Parathyroid adenoma (tissue), 2 donors: ENCODE results near the gene ARPP21.

Experiments
- H2AFZ ChIP-seq: fragments of 300-600 bp; sonication (generic); one replicate; pipeline ENCODE4 v1.7.0; 2017; ENCODE audit warnings: antibody characterized with exemption, mild to moderate bottlenecking
- H3K27ac ChIP-seq: fragments of 300-600 bp; sonication (generic); one replicate; pipeline ENCODE4 v1.7.0; 2017
- H3K27me3 ChIP-seq: fragments of 300-600 bp; sonication (generic); one replicate; pipeline ENCODE4 v1.7.0; 2017; ENCODE audit warnings: low read length; ENCODE audit not compliant: control insufficient read depth, insufficient read depth
- H3K36me3 ChIP-seq: fragments of 300-600 bp; sonication (generic); one replicate; pipeline ENCODE4 v1.7.0; 2017; ENCODE audit warnings: low read length; ENCODE audit not compliant: control insufficient read depth, insufficient read depth
- H3K4me1 ChIP-seq: fragments of 300-600 bp; sonication (generic); one replicate; pipeline ENCODE4 v1.7.0; 2017; ENCODE audit warnings: control low read depth
- H3K4me2 ChIP-seq: fragments of 300-600 bp; sonication (generic); one replicate; pipeline ENCODE4 v1.7.0; 2017; ENCODE audit warnings: low read length
- H3K4me3 ChIP-seq: fragments of 300-600 bp; sonication (generic); one replicate; pipeline ENCODE4 v1.7.0; 2017; ENCODE audit warnings: low read depth, low read length
- H3K79me2 ChIP-seq: fragments of 300-600 bp; sonication (generic); one replicate; pipeline ENCODE4 v1.7.0; 2017; ENCODE audit warnings: control low read depth
- H3K9ac ChIP-seq: fragments of 300-600 bp; sonication (generic); one replicate; pipeline ENCODE4 v1.7.0; 2017; ENCODE audit warnings: mild to moderate bottlenecking
- H3K9me3 ChIP-seq: fragments of 300-600 bp; sonication (generic); one replicate; pipeline ENCODE4 v1.7.0; 2017; ENCODE audit warnings: low read length; ENCODE audit not compliant: control insufficient read depth
- TF ChIP-seq, protein P1 (sequence below): fragments of 300-600 bp; sonication (generic); IDR thresholded peaks from one replicate; pipeline ENCODE4 v1.7.0; 2017; ENCODE audit warnings: antibody characterized with exemption, mild to moderate bottlenecking
- donor health status: primary hyperparathyroidism.

ARPP21 gene

DNA sequence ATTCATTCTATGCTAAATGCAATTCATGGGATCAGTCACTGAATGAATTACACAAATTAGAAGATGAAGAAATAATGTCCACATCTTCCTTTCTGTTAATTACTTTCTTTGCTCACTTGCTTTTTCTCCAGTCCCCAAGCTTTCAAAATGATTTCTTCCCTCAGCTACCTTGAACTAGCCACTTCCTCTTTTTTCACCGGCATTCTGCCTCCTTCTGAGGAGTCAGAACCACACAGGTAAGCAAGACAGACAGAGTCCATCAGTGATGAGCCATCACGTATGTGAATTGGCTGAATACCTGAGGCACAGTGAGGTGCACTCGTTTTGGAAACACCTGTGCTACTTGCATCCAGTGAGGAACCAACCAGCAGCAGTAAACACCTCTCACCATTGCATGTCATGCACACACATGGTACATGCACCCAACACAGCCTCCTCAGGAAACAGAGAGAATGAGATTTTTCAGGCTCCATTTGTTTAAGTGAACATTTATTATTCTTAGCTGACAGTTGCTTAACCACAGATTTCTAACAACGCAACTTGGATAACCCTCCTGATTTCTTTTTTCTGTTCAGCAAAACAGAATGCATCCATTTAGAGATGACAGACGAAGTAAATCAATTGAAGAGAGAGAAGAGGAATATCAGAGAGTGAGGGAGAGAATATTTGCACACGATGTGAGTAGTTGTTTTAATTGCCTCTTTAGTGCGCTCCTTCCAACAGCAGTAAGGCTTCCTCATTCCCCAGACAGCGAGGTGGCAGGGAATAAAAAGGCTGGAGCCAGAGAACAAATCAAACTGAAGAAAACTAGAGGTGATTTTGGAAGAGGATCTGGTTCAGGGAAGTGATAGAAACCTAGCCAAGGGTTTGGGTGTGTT lies 69.3 kb downstream of the ARPP21 start:
- no peaks in the 10 kb centered on the region for H3K4me1 ChIP-seq
- H3K27ac ChIP-seq, result no peak overlapping the region
- TF ChIP-seq, protein P1, sequence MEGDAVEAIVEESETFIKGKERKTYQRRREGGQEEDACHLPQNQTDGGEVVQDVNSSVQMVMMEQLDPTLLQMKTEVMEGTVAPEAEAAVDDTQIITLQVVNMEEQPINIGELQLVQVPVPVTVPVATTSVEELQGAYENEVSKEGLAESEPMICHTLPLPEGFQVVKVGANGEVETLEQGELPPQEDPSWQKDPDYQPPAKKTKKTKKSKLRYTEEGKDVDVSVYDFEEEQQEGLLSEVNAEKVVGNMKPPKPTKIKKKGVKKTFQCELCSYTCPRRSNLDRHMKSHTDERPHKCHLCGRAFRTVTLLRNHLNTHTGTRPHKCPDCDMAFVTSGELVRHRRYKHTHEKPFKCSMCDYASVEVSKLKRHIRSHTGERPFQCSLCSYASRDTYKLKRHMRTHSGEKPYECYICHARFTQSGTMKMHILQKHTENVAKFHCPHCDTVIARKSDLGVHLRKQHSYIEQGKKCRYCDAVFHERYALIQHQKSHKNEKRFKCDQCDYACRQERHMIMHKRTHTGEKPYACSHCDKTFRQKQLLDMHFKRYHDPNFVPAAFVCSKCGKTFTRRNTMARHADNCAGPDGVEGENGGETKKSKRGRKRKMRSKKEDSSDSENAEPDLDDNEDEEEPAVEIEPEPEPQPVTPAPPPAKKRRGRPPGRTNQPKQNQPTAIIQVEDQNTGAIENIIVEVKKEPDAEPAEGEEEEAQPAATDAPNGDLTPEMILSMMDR, result no peak
- H3K79me2 ChIP-seq, result no peaks in the 10 kb centered on the region
- H3K9me3 ChIP-seq, result no peaks in the 10 kb centered on the region
- no peak overlapping the region for H3K4me3 ChIP-seq
- H3K36me3 ChIP-seq, result no peaks in the 10 kb centered on the region
- H3K4me2 ChIP-seq, result no peak overlapping the region
- H2AFZ ChIP-seq, result no peak overlapping the region
- no peaks in the 10 kb centered on the region for H3K27me3 ChIP-seq
- H3K9ac ChIP-seq, result no peak overlapping the region

DNA sequence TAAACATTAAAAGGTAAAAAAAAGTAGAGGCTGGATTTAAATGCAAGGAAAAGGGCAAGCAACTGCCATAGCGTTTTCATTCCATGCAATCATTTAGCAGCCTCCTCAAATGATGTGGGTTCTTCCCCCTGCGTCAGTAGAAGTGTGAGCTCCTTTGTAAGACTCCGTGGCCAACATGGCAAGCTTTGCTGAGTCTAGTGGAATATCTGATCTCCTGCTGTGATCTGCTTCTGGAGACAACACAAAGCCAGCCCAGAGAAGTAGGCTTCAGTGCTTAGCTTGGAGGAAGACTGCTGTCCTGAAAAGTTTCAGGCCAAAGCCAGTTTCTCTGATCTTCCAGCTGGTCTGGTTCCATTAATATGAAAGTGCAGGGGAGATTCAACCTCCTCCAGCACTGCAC lies 70.4 kb downstream of the ARPP21 start:
- Histone ChIP-seq H3K9ac (no peak overlapping the region), H3K4me2 (no peak overlapping the region), H3K79me2 (no peaks in the 10 kb centered on the region), H2AFZ (no peak overlapping the region), H3K27me3 (no peaks in the 10 kb centered on the region), H3K9me3 (no peaks in the 10 kb centered on the region), H3K36me3 (no peaks in the 10 kb centered on the region), H3K4me3 (no peak overlapping the region), H3K27ac (no peak overlapping the region), H3K4me1 (no peaks in the 10 kb centered on the region)
- TF ChIP-seq, protein P1, result no peak

DNA sequence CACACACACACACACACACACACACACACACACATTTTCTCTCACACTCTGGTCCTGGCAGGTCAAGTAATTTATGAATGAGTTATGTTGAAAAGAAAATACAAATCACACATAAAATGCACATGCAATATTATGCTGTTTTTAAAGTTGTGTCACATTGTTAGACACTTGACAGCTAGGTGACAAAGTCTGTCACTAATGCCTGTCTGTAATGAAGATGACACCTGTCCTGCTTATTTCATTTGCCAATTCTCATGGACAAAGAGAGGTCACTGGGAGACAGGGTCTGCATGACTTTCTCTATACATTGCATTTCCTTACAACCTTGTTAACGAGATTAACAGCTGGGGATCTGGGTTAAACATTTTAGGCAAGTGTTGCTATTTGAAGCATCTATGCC lies 71.2 kb downstream of the ARPP21 start:
- Histone ChIP-seq H3K4me1 (no peaks in the 10 kb centered on the region), H3K27me3 (no peaks in the 10 kb centered on the region), H3K9ac (no peak overlapping the region), H3K4me2 (no peak overlapping the region), H3K4me3 (no peak overlapping the region), H3K36me3 (no peaks in the 10 kb centered on the region), H2AFZ (no peak overlapping the region), H3K79me2 (no peaks in the 10 kb centered on the region), H3K27ac (no peak overlapping the region), H3K9me3 (no peaks in the 10 kb centered on the region)
- TF ChIP-seq, protein P1, result no peak

DNA sequence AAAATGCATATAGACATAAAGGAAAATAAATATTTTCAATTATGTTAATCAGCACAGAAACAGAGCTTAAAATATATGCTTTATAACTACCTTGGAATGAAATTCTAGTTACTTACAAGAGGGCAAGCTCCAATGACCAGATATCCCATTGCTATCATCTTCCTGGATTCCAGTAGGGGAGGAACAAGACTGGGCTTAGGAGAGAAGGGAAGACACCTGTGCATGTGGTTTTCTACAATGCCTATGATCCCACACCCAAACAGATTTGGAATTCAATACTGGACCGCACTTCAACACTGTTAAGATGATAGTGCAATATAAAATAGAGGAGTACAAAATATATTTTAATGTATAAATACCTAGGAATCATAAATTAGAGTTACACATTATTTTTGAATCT lies 79.6 kb downstream of the ARPP21 start:
- Histone ChIP-seq H3K27me3 (no peaks in the 10 kb centered on the region), H2AFZ (no peak overlapping the region), H3K4me1 (no peaks in the 10 kb centered on the region), H3K4me2 (no peak overlapping the region), H3K9ac (no peak overlapping the region), H3K36me3 (no peaks in the 10 kb centered on the region), H3K4me3 (no peak overlapping the region), H3K79me2 (no peaks in the 10 kb centered on the region), H3K27ac (no peak overlapping the region), H3K9me3 (no peaks in the 10 kb centered on the region)
- TF ChIP-seq, protein P1, result no peak

DNA sequence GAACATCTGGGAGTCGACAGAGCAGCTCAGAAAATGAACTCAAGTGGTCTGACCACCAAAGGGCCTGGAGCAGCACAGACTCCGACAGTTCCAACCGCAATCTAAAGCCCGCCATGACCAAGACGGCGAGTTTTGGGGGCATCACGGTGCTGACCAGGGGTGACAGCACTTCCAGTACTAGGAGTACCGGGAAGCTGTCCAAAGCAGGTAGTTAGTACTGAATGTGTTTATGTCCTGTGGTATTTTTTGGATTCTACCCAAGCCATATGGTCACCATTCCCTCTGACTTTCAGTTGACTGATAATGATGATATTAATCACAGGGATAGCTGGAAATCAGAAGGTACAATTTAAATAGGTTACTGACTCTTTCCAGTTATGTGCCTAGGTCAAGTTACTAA lies 82.3 kb downstream of the ARPP21 start:
- Histone ChIP-seq H3K36me3 (no peaks in the 10 kb centered on the region), H3K79me2 (no peaks in the 10 kb centered on the region), H2AFZ (no peak overlapping the region), H3K9ac (no peak overlapping the region), H3K4me3 (no peak overlapping the region), H3K9me3 (no peaks in the 10 kb centered on the region), H3K4me1 (no peaks in the 10 kb centered on the region), H3K27ac (no peak overlapping the region), H3K4me2 (no peak overlapping the region), H3K27me3 (no peaks in the 10 kb centered on the region)
- TF ChIP-seq, protein P1, result no peak
